HG03439 (cell line): ENCODE measurements around the gene SEMA5A.

Experiments used
- ATAC-seq: cut with Tn5 transposase; IDR thresholded peaks from one replicate; pipeline ENCODE4 v1.9.1; 2021; ENCODE audit warnings: mild to moderate bottlenecking, moderate library complexity; ENCODE audit not compliant: unreplicated experiment

SEMA5A gene

DNA sequence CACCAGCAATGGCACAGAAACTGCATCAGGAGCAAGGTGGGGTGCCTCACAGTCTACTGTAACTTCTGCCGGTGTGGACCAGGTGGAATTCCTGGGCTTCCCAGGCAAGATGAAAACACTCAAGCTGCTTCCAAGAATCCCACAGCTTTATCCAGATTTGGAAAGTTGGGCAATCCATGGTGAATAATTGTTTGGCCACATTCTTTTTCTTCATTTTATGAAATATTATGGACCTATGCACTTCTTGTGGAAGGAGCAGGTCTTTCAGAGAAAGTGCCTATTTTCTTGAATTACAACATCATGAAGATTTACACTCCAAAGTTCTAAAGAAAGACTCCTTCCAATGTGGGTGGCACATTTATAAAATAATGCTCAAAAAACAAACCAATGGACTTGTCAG is 503.6 kb downstream of the SEMA5A start:
- ATAC-seq: no peak

DNA sequence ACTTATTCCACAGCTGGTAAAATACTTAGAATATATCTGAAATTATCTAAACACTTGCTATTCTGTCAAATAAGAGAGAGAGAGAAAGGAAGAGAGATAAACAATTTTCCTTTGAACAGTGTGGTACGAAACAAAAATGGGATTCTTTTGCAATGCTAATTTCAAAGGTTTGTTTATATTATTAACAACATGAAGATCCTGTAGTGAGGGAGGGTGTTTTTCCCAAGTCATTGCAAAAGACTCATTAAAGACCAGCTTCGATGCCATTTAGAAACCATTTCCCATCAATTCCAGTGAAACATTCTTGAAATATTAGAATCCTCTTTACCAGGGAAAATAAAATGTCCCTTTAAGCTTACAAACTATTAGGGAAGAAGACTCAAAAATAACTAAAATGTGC is 505.4 kb downstream of the SEMA5A start:
- no peak for ATAC-seq

DNA sequence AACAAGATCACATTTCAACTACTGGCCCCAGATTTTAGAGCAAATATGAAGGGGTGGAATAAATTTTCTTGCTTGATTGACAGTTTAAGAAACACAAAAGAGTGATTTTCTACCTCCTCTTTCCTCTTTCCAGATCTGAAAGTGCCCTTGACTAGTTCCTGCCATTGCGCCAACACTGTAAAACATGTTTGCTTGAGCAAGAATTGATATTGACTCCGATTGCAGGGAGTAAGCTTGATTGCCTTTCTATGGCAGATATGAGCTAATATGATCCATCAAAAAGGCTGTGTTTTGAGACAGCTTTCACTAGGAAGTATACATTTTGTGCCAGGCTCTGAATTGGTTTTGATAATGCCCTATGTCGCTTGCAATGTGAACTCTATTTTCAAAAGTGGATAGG is 508.8 kb downstream of the SEMA5A start:
- no peak for ATAC-seq

DNA sequence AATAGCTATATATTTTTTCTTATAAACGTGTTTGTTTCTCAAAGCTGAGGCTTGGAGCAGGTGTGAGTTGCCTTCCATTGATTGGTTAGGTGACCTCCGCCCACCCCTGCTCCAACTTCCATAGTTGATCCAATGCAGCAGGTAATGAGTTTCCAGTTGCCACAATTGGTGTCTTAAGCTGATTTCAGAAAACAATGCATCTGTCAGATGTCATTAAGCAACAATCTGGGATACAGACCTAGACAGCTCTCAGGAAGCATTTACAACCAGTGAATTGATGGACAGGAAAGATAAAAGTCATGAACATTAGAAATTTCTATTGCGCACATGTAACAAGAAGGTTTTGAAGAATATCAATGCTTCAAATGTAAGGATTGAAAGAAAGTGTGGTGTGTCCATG is 510.5 kb downstream of the SEMA5A start:
- ATAC-seq: no peak

DNA sequence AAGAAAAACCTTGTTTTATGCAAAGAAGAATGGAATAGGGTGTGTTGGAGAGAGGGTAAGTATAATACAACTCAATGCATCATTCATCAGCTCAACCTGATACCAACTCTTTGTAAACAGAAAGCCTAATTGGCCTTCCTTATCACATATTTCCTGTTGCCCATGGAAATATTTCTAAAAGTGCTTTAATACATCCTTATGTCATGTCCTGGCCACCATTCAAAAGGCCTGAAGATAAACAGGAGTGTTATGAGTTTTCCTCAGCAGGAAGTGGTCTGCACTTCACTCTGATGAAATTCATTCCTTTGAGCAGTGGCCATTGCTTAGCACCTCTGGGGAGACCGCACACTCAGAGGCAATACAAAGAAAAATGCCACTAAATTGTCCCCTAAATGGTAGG is 511.2 kb downstream of the SEMA5A start:
- ATAC-seq: no peak

DNA sequence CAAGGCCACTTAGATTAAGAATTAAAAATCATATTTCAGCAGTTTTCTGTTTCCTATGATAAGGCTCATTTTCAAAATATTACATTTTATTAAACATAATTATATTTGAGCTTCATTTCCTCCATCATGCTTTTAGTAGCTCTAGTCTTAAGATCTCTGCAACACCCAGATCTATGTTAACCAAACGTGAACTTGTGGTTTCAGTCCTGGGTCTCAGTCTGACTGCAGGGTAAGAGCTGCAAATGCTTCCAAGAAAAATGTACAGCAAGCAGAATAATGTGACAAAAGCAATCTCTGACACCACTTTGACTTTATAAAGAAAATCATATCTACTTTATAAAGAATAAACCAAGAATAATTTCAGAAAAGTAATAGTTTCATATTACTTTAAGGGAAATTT is 512.4 kb downstream of the SEMA5A start:
- ATAC-seq: no peak

DNA sequence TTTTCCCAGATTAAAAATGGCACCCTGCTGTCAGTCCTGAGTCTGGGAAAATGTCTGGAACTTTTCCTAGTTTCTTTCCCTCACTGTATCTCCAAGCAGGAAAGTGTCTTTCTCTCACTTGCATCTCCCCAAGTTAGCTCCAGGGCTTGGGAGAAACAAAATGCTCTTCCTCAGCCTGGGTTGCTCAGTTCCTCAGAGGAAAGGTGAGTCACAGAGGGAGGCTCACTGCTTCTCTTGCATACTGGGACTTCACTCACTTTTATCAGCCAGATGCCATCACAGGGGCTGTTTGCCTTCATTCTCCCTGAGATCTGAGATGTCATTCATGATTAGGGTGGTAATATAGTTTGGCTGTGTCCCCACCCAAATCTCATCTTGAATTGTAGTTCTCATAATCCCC is 519.9 kb downstream of the SEMA5A start:
- no peak for ATAC-seq

DNA sequence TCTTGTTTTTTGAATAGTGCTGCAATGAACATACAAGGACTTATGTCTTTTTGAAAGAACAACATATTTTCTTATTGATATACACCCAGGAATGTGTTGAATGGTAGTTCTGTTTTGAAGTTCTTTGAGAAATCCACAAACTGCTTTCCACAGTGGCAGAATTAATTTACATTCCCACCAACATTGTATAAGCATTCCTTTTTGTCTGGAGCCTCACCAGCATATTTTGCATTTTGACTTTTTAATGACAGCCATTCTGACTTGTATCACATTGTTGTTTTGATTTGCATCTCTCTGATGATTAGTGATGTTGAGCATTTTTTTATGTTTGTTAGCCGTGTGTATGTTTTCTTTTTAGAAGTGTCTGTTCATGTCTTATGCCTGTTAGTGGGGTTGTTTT is 524.9 kb downstream of the SEMA5A start:
- no peak for ATAC-seq

DNA sequence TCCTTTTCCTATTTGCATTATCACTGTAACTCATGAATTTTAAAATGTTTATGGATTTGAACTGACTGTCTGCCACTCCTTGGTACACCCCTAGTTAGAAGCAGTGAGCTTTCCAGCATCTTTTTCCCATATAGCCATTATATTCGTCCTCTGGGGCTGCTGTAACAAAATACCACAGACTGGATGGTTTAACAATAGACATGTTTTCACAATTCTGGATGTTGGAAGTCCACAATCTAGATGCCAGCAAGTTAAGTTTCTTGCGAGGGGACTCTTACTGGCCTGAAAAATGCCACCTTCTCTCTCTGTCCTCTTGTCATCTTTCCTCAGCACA is 530.0 kb downstream of the SEMA5A start:
- no peak for ATAC-seq

DNA sequence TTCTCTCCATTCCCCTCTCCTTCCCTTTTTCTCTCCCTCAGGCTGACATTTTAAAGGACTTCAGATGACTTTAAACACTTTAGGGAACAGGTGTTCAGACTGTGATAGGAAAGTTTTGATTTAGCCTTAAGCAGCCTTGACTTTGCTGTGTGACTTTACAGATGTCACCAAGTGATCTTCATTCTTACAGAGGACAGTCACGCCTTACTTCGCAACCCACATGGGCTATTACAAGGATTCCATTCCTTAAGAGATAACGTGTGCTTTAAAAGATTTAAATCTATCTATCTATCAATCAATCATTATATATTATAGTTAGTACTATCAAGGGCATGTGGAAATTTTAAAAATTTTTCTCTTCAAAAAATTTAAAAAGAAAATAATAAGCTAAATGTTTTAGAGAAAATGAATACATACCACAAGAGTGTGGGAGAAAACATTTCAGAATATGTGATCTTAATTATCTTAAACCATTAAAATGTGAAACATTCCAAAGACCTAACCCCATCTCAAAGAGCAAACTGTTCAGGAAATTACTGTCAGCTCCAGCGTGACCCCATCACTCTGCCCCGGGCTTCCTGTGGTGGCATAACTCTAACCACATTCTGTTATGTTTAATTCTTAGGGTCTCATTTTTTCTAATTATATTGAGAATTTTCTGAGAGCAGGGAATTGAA is 530.5 kb downstream of the SEMA5A start:
- ATAC-seq: no peak

DNA sequence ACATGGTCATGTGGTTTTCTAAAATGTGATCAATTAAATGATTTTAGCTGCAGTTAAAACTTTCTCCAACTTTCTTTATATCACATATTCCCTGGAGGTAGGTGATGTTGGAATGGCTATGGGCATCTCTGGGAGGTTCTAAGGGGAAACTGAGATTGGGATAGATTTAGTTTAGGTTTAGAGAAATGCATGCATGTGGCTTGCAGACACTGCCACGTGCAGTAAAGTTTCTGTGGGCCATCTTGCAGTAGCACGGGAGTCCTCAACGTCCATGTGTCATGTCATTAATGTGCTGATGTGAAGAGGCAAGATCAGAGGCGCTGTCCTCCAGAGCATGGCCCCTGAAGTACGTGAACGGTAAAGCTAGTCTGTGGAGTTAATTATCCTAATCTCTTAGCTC is 532.7 kb downstream of the SEMA5A start:
- no peak for ATAC-seq

DNA sequence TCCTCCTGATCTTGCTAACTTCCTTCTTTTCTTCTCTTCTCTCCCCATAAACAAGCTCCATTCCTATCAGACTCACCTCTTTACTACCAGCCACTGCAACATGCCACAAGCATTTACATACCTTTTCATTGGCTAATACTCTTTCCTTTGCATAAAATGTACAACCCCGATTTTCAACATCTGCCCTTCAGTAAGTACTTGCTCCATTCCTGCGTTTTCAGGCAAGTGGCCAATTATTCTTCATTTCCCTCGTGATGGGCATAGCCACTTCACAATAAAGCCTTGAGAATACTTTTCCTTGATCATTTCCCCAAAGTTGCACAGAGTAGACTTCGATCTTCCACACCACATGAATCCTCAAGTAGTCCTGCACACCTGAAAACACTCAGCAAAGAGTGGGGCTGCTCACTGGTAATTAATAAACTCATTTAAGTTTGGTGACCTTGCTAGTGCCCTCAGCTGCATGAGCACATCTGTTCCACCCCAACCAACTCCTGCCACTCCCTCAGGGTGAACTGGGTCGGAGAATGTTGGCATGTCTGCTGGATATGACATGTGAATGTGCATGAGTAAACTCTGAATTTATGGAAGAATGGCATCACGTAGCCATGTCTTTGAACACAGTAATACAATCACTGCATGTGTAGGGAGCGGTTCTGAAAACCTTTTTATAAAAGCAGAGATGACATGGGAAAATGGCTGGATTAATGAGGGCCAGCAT is 535.8 kb downstream of the SEMA5A start:
- no peak for ATAC-seq

DNA sequence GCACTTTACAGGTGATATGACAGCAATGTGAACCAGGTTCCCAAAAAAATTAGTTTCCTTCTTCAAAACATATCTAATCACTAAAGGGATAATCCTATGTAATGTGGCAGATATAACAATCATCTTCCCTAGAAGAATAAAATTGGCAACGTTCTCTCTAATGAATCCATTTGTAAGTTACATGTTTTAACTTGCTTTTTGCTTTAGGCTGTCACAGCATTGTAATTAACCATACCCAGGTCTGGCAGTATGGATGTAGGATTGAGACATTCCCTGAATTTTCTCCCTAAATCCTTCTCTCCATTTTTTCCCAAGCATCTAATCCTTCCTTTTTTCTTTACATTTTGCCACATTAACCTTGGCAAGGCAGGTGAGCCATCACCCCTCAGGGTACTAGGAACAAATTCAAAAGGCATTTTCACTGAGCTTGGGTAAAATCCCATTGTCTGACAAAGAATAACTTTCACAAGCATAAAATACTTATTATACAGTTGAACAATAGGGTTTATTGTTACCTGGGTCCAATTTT is 548.3 kb downstream of the SEMA5A start:
- no peak for ATAC-seq

DNA sequence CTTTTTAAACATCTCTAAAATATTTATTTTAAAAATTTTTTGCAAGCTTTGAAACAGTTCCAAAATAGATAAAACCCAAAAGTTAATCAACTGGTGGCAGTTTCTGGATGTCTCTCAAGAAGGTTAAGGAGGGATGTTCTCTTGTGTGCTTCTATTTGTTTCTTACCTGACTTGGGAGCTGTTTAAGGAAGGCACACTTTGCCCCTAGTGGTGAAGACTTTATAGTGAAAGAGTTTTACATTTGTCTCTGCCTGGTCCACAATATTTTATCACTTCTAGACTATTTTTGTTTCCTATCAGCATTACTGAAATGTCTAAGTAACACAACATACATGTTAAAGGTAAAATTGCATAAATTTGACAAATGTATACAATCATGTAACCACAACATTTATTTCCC is 552.8 kb downstream of the SEMA5A start:
- ATAC-seq: no peak
